Smooth muscle cell (in vitro differentiated cells): Measurements from ENCODE around the gene GRHL1. TPM values are rescaled to one million over a fixed set of nuclear protein-coding genes. Genes with fewer than 3 reads are reported as not detected.
"Not testable (repeated sequence)": the region's sequence is repeated elsewhere in the genome, so short reads cannot be mapped to it uniquely, and the experiment has no call there.

Experiments used
- DNase-seq: peaks from one replicate; lab custom pipeline; 2025; ENCODE audit not compliant: unreplicated experiment; lab: John Stamatoyannopoulos, UW
- H2AFZ ChIP-seq: fragments of 200-600 bp; sonication (generic); 2 replicates; pipeline ENCODE4 v1.6.0; 2016; ENCODE audit warnings: antibody characterized with exemption, low read depth, mild to moderate bottlenecking
- H3F3A ChIP-seq: fragments of 200-600 bp; sonication (generic); 2 replicates; pipeline ENCODE4 v1.6.0; 2017; ENCODE audit warnings: antibody characterized with exemption, low read depth
- H3K27ac ChIP-seq: fragments of 200-600 bp; sonication (generic); 2 replicates; pipeline ENCODE4 v1.5.1; 2016; ENCODE audit warnings: low read depth, mild to moderate bottlenecking
- H3K27me3 ChIP-seq: fragments of 200-600 bp; sonication (generic); 2 replicates; pipeline ENCODE4 v1.6.1; 2016; ENCODE audit warnings: low read depth, mild to moderate bottlenecking
- H3K36me3 ChIP-seq: fragments of 200-600 bp; sonication (generic); 2 replicates; pipeline ENCODE4 v1.5.1; 2016; ENCODE audit warnings: low read depth
- H3K4me1 ChIP-seq: fragments of 200-600 bp; sonication (generic); 2 replicates; pipeline ENCODE4 v1.5.1; 2016; ENCODE audit warnings: low read depth
- H3K4me2 ChIP-seq: fragments of 200-600 bp; sonication (generic); 2 replicates; pipeline ENCODE4 v1.6.0; 2016; ENCODE audit warnings: mild to moderate bottlenecking
- H3K4me3 ChIP-seq: fragments of 200-600 bp; sonication (generic); 2 replicates; pipeline ENCODE4 v1.5.1; 2016; ENCODE audit warnings: mild to moderate bottlenecking
- H3K79me2 ChIP-seq: fragments of 200-600 bp; sonication (generic); 2 replicates; pipeline ENCODE4 v1.6.0; 2016; ENCODE audit warnings: low read depth, mild to moderate bottlenecking
- H3K9ac ChIP-seq: fragments of 200-600 bp; sonication (generic); 2 replicates; pipeline ENCODE4 v1.6.0; 2016; ENCODE audit warnings: low read depth
- H3K9me3 ChIP-seq: fragments of 200-600 bp; sonication (generic); replicated peaks from 2 replicates; pipeline ENCODE4 v1.5.1; 2016; ENCODE audit warnings: low read depth
- H4K20me1 ChIP-seq: fragments of 200-600 bp; sonication (generic); 2 replicates; pipeline ENCODE4 v1.6.0; 2016; ENCODE audit warnings: low read depth
- CTCF ChIP-seq: fragments of 200-600 bp; sonication (generic); IDR thresholded peaks from 2 replicates; pipeline ENCODE4 v1.5.1; 2017; ENCODE audit warnings: borderline replicate concordance, mild to moderate bottlenecking, antibody characterized with exemption; ENCODE audit not compliant: insufficient read depth, poor library complexity, severe bottlenecking
- WGBS: methylation state at CpG from one replicate; pipeline ENCODE4 v1.1.7; 2016; ENCODE audit warnings: low lambda C conversion rate; 5-methylcytosine and 5-hydroxymethylcytosine counted together
- polyA plus RNA-seq: library from polyadenylated mRNA; unstranded; fragments of >200 nt; fragmentation: Nextera tagmentation; extraction: Ambion mirVana; gene quantifications from 2 replicates; pipeline ENCODE4 v1.2.1, GENCODE V29; 2016
- total RNA-seq: library from RNA; depleted of rRNA; stranded (reverse); fragments of >200 nt; gene quantifications from 2 replicates; pipeline ENCODE4 v1.2.3, GENCODE V29; 2014

Gene GRHL1
- total and polyA plus RNA-seq, 2 experiments from 2014 or later = 2.0 to 26.8 TPM

DNA sequence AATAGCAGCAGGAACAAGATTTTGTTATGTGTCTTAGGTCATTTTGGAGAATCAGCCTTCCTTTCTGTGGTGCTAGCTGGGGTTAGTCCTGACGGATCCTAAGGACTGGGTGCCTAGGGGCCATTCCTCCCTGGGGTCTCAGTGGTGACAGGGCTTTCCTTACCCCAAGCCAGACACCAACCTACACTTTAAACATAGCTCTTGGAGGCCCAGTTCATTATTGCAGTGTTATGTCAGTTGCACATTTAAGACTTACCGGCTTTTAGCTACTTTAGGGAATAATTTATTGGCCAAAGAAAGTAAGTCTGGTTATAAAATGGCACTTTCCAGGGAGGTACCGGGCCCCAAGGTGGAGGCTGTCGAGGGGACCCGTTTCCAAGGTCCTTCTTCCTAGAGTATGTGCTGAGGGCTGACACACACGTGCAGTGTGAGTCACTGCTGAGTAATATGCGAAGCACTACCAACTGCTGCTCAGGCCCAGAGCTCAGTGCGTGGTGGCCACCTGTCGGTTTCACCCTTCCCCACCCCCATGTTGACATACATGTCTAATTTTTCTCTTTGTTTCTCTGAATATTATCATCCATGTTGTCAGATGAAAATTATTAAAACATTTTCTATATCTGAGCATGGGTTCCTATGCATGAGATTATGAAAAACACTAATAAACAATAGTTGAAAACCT is 37.0 kb upstream of the GRHL1 start:
- peak; percentile 13 for TF ChIP-seq CTCF

GRCh38 chr2:9918275-9918674 is 33.2 kb upstream of the GRHL1 start:
- no peaks in the 10 kb centered on the region for H3K4me1 ChIP-seq
- no peaks in the 10 kb centered on the region for H3K27me3 ChIP-seq
- H2AFZ ChIP-seq = no peak overlapping the region
- WGBS = 66% methylated on average over 2 of the region's 2 CpGs
- no peaks in the 10 kb centered on the region for H3K79me2 ChIP-seq
- no peak overlapping the region for H3K4me3 ChIP-seq
- DNase-seq = no peak
- H4K20me1 ChIP-seq = no peaks in the 10 kb centered on the region
- H3K9me3 ChIP-seq = no peaks in the 10 kb centered on the region
- TF ChIP-seq CTCF = no peak
- H3K36me3 ChIP-seq = no peaks in the 10 kb centered on the region
- H3K4me2 ChIP-seq = no peak overlapping the region
- no peak overlapping the region for H3K27ac ChIP-seq
- H3K9ac ChIP-seq = no peak overlapping the region
- no peaks in the 10 kb centered on the region for H3F3A ChIP-seq

More for the DNA sequence above, 37.0 kb upstream of the GRHL1 start:
- Histone ChIP-seq H3K36me3 (no peaks in the 10 kb centered on the region), H4K20me1 (no peaks in the 10 kb centered on the region), H3K9me3 (no peaks in the 10 kb centered on the region), H3K9ac (peak overlapping the region; percentile 55), H3K79me2 (no peaks in the 10 kb centered on the region), H3K4me1 (no peaks in the 10 kb centered on the region), H2AFZ (no peak overlapping the region), H3K4me2 (no peak overlapping the region), H3K27ac (peak overlapping the region; percentile 63), H3F3A (peaks cover 2% of the 10 kb centered on the region), H3K27me3 (no peaks in the 10 kb centered on the region), H3K4me3 (no peak overlapping the region)
- WGBS = 53% methylated on average over 9 of the region's 9 CpGs
- no peak for DNase-seq

- Histone ChIP-seq H3K36me3 (no peaks in the 10 kb centered on the region), H3K4me2 (no peak overlapping the region), H3K9me3 (no peaks in the 10 kb centered on the region), H3K4me1 (no peaks in the 10 kb centered on the region), H3K27me3 (no peaks in the 10 kb centered on the region), H3K9ac (no peak overlapping the region), H3F3A (no peaks in the 10 kb centered on the region), H2AFZ (no peak overlapping the region), H3K79me2 (no peaks in the 10 kb centered on the region), H3K4me3 (no peak overlapping the region), H3K27ac (no peak overlapping the region), H4K20me1 (no peaks in the 10 kb centered on the region)
- no peak for TF ChIP-seq CTCF
- no peak for DNase-seq
- 97% methylated on average over 3 of the region's 3 CpGs for WGBS
Measured at GRCh38 chr2:9919512-9919911, 32.0 kb upstream of the GRHL1 start.

GRCh38 chr2:9927020-9927419 is 24.5 kb upstream of the GRHL1 start:
- not testable (repeated sequence) for H4K20me1 ChIP-seq, H3K27me3 ChIP-seq, H3K36me3 ChIP-seq, H3K4me3 ChIP-seq, H3K27ac ChIP-seq, H3K79me2 ChIP-seq, H2AFZ ChIP-seq, DNase-seq, H3K9ac ChIP-seq, H3K4me1 ChIP-seq, H3K9me3 ChIP-seq, H3K4me2 ChIP-seq, H3F3A ChIP-seq
- WGBS = 63% methylated on average over 2 of the region's 2 CpGs
